ENCODE measurements around the gene CD55.

CD55 gene

GRCh38 chr1:207365063-207365462 is 43.6 kb downstream of the CD55 start:
- no peak for TF ChIP-seq CTCF (conservative IDR thresholded peaks at IDR 0.05; ENCODE audit: low read depth, low read length)
- DNase-seq (ENCODE audit: low read depth): no peak
- H3K4me3 ChIP-seq (ENCODE audit: low read length): no peak overlapping the region

GRCh38 chr1:207366022-207366421 is 44.5 kb downstream of the CD55 start:
- no peak overlapping the region for H3K4me3 ChIP-seq (ENCODE audit: low read length)
- TF ChIP-seq CTCF (conservative IDR thresholded peaks at IDR 0.05; ENCODE audit: low read depth, low read length): no peak
- DNase-seq (ENCODE audit: low read depth): no peak

- TF ChIP-seq CTCF (conservative IDR thresholded peaks at IDR 0.05; ENCODE audit: low read depth, low read length): no peak
- H3K4me3 ChIP-seq (ENCODE audit: low read length): no peak overlapping the region
- DNase-seq (ENCODE audit: low read depth): no peak
These were observed 67.2 kb downstream of the CD55 start for GRCh38 chr1:207388721-207389120.

GRCh38 chr1:207389728-207390464 is 68.4 kb downstream of the CD55 start:
- no peak for DNase-seq (ENCODE audit: low read depth)
- no peak for TF ChIP-seq CTCF (conservative IDR thresholded peaks at IDR 0.05; ENCODE audit: low read depth, low read length)
- no peak overlapping the region for H3K4me3 ChIP-seq (ENCODE audit: low read length)

- peak; percentile 97 for DNase-seq (ENCODE audit: low read depth)
- no peak overlapping the region for H3K4me3 ChIP-seq (ENCODE audit: low read length)
- TF ChIP-seq CTCF (conservative IDR thresholded peaks at IDR 0.05; ENCODE audit: low read depth, low read length): peak; percentile 4
These were observed 72.1 kb downstream of the CD55 start for GRCh38 chr1:207393610-207394009.

GRCh38 chr1:207396168-207396746 is 74.8 kb downstream of the CD55 start:
- no peak for DNase-seq (ENCODE audit: low read depth)
- no peak overlapping the region for H3K4me3 ChIP-seq (ENCODE audit: low read length)
- TF ChIP-seq CTCF (conservative IDR thresholded peaks at IDR 0.05; ENCODE audit: low read depth, low read length): no peak

- DNase-seq (ENCODE audit: low read depth): no peak
- TF ChIP-seq CTCF (conservative IDR thresholded peaks at IDR 0.05; ENCODE audit: low read depth, low read length): peak; percentile 36
- H3K4me3 ChIP-seq (ENCODE audit: low read length): no peak overlapping the region
These were observed 76.0 kb downstream of the CD55 start for GRCh38 chr1:207397525-207397926.
